GM19467 (cell line): ENCODE data around the gene TDRD1.

ENCODE experiments used
- ATAC-seq: cut with Tn5 transposase; IDR thresholded peaks from one replicate; pipeline ENCODE4 v1.9.1; 2021; ENCODE audit warnings: mild to moderate bottlenecking, moderate library complexity; ENCODE audit not compliant: unreplicated experiment

Gene TDRD1

DNA sequence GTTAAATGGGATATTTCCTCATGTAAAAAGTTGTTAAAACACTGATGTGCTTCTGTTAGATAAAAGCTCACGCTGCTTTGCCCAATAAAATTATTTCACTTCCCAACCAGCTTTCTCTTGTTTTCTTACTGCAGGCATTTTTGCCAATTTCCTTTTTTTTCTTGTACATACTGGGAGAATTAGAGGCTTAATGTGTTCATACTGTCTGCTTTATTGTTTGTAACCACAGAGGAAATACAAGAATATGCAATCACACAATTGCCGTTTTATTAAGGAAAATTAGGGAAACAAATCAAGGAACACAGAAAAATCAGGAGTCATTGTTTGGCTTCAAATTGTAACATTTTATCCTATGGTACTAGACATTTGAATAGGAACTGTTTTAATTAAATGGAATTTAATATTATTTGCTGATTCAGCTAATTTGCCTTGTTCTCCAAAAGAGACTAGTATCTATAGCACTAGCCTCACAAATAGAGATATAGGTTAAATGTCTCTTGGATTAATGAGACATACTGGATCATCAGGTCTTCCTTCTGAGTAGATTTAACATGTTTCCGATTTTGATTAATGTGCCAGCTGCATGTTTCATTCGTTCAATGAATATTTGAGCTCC, 53.5 kb downstream of the TDRD1 start:
- ATAC-seq = no peak

DNA sequence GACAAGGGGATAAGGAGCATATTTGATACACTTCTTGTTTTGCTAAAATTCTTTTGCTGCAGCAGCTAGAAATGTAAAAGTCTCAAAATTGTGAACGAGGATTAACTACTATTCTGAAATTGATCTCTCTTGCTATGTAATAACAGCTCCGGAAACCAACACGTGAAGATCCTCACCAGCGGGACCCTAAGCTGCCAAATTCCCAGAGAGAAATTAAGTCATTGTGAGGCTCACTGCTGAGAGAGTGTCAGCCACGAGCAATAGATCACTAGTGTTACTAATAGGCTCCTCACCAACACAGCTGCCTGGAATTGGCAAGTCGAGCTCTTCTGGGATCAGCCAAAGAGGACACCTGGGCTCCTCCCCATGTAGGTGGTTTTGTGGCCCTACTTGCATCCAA, 54.3 kb downstream of the TDRD1 start:
- no peak for ATAC-seq

DNA sequence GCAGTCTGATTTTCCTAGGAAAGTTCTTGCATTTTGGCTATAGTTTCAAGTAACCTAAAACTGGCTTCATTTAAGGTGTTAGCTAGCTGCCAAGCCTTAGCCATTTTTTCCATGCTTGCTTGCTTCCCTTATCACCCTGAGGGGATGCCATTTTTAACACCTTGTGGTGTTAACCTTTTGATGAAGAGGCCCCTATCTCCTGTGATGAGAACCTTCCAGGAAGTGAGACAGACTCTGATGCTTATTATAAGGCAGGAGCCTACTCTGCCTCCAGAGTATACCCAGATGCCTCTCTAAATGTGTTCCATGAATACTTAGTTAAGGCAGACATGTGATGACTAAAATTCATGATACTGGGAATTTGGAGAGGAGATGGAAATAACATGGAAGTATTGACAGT, 55.0 kb downstream of the TDRD1 start:
- ATAC-seq = no peak

DNA sequence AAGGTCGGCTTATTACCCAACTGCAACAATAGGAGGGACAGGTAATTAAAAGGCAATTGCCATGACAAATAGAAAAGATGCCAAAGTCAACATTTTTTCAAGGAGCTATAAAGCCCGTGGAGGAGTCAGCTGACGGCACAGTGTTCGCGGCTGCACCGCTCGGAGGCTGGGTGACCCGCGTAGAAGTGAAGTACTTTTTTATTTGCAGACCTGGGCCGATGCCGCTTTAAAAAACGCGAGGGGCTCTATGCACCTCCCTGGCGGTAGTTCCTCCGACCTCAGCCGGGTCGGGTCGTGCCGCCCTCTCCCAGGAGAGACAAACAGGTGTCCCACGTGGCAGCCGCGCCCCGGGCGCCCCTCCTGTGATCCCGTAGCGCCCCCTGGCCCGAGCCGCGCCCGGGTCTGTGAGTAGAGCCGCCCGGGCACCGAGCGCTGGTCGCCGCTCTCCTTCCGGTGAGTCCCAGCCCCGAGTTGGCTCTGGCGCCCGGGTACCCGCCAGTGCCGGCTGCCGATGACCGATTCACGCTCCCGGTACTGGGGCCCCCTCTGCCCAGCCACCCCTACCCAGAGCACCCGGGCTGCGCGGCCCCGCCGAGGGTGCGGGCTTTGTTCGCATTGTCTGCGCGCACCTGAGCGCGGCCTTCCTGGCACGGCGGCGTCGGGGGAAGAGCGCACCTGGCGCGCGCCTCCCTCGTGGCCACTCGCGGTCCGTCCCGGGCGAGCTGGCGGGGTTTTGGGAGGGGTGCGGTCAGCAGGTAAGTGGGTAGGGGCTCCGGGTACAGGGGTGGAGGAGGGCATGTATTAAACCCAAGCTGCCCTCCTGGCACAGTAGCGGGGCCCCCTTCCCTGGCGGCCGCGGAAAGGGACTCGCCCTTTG, 60.2 kb downstream of the TDRD1 start, which contains the start of gene VWA2:
Gene VWA2 (plus strand): TSS at position 138 of the 877 bp plus-strand sequence. CDS start 9,460 bp downstream, outside the sequence.
- no peak for ATAC-seq

DNA sequence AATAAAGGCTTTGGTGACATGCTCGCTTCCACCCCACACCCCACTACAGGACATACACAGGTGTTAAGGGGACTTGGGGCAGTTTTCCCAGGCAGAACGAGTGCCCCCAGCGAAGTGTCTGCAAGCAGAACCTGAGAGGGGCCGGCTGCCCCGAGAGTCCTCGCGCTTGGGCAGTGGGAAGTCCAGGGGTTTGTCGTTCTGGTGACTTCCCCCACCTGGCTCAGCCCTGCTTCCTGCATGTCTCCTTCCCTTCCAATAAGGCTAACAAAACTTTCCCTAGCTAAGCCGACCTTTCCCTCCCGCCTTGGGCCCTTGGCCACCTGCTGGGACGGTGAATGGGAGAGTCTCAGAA, 60.8 kb downstream of the TDRD1 start:
- no peak for ATAC-seq

DNA sequence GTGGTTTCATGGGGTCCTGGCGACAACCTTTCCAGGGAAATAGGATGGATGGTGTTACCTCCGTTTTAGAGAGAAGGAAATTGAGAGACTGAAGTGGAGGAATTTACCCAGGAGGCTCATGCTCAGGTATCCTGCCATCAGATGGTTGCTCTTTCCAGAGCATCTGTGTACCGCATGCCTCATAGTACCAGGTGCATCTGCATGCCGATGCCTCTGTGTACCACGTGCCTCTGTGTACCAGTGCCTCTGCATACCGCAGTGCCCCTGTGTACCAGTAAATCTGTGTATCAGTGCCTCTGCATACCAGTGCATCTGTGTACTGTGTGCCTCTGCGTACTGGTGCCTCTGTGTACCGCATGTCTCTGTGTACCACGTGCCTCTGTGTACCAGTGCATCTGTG, 63.1 kb downstream of the TDRD1 start:
- ATAC-seq = no peak

DNA sequence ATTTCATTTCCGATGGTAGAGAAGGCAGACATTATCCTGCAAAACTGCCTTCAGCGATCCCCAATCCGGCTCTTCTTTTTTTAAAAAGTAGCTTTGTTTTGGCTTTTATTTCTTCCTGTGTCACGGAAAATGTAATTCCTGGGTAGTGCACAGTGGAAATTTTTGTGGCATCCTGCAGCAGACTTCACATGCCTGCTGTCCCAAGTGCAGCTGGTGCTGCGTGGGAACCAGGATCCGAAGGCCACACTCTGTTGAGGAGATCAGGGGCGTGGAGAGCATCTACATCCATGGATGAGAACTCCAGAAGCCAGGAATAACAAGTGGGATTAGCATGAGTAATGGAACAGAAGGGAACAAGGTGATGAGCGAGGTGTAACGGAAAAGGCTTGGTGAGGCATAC, 64.5 kb downstream of the TDRD1 start:
- ATAC-seq = no peak

DNA sequence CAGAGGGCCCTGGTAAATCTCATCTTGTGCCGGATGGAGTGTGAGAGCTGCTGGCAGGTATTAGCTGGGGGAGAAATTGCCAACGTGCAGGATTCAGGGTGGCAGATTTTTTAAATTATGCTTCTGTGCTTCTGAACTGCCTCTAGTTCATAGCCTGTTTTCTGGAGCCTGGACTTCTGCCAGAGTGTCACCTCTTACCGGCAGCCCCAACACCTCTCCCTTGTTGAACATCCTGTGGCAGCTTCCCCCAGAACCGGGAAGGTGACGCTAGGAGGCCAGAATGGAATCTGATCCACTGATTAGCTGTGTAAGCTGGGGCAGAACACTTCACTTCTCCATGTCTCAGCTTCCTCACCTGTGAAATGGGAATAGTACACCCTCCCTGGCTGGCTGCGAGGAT, 65.0 kb downstream of the TDRD1 start:
- no peak for ATAC-seq

DNA sequence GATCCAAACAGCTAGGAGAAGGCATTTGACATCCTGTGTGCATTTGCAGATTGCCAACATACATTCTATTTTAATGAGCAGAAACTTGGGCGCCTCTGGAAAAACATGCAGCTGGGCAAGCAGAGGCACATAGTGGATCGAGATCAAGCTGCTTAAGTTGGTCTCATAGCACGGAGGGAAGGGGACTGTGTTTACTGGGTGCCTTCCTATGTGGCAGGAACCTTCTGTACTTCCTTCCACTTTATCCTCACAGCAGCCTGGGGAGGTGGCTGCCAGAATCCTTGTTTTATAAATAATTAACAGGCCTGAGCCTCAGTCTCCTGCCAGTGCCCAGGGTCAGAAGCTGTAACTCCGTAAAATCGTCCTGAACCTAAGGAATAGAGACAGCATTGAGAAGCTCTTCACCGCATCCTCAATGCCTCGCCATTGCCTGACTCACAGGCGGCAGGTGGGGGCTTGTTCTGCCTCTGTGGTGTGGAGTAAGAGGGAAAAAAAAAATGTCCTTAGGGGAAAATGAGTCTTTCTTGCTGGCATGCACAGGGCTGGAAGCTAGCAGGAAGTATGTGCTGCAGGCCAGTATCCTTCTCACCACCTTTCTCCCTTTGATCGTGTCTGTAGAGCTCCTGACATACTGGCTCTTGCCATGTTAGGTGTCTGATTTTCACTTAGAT, 66.1 kb downstream of the TDRD1 start:
- no peak for ATAC-seq

DNA sequence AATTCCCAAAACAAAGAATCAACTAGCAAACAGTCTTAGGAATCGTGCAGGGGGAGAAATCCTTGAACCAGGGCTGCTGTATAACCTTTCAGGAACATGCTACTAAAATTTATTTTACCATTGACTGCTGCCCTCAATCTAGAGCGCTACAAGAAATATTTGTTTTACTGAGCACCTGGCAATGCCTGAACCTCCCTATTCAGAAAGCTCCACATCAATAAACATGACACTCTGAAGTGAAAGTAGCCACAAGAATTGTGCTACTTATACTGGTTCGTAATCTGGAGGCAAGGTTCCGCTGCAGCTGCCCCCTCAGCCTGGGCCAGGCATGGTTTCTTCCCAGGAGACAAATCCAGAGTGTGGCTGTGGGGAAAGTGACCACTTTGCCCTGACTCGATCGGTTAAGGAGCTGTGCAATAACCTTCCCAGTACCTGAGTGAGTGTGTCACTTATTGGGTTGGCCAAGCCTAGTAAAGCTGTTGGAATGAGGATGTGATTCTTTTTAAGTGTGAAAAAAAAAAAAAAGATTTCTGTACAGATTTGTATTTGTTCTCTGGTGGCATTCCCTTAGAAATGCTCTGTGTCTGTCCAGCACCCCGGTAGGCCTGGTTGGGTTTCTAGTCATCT, 67.6 kb downstream of the TDRD1 start:
- ATAC-seq = no peak

DNA sequence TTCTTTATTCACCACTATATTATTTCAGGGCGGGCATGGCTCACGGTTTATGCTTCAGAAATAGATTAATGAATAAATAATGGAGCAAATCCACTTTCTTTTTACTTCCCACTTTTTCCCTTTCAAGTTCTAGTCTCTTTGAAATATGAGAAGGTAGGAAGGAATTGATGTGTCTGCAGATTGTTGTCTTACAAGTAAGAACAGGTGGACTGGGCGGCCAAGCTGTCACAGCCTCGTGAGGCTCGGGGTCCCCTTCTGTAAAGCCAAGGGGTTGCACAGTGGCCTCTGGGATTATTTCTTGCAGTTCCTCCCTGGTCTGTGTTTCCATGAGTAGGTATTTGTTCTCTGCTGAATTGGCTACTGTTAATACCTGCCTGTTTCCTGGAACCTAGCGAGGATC, 71.1 kb downstream of the TDRD1 start:
- ATAC-seq = no peak

DNA sequence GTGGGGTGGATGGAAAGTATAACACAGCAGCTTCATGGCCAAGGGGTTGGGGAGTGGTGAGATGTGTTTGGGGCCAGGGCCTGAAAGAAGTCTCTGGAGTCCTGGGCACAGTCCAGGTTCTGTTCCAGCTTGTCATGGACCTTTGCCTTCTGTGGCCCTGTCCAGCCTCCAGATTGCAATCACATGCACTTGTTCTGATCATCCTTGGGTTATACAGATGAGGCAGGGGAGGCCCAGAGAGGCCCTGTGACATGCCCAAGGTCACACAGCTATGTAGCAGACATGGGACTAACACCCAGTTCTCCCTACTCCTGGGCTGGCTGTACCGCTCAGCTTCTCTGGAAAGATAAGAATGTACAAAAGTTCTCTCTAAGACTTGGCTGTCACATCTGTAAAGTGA, 71.6 kb downstream of the TDRD1 start:
- ATAC-seq = no peak

DNA sequence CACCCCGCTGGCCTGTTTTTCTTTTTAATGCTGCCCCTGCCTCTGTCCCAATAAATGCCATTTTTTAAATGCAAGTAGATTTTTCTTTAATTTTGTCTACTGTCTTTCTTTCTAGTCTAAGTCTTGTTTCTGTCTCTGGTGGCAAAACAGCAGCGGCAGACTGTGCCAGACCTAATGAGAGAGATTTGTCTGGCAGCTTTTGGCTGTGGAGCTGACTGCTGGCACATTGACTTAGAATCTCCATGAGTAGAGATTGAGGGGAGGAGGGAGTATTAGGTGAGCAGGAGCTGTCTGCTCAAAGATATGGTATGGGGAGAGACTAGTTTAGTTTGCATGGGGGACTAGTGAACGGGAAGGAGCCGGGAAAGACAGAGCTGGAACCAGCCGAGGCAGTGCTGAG, 72.9 kb downstream of the TDRD1 start:
- ATAC-seq = no peak

DNA sequence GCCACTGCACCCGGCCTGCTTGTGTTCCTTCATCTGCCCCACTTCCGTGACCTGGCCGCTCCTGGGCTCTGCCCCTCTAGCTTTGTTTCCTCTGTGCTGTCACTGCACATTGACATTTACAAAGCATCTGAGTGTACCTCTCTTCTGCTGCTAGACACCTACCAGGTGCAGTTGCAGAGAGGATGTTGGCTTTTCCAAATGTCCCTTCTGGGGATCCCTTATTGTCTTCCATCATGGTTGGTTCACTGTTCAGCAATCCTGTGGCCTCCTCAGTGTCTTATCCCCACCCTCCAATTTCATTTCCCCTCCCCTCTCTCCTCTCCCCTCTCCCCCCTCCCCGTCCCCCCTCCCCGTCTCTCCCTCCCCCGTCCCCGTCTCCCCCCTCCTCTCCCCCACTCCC, 73.7 kb downstream of the TDRD1 start:
- no peak for ATAC-seq

DNA sequence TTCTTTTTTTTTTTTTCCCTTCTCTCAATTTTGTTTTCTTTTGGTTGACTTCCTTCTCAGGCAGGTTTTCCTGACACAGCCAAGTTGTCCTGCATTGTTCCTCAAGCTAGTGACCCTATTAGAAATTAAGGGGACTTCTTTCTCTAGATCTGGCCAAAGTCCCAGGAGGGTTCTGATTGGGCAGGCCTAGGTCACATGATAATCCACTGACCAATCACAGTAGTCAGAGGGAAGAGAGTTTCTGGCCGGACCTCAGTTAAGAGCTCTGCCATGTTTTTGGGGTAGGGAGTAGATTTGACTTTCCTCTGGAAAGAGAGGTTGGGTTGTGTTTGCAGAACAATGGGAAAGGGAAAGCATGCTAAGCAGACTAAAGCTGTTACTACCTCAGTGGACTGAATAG, 76.1 kb downstream of the TDRD1 start:
- ATAC-seq = no peak

DNA sequence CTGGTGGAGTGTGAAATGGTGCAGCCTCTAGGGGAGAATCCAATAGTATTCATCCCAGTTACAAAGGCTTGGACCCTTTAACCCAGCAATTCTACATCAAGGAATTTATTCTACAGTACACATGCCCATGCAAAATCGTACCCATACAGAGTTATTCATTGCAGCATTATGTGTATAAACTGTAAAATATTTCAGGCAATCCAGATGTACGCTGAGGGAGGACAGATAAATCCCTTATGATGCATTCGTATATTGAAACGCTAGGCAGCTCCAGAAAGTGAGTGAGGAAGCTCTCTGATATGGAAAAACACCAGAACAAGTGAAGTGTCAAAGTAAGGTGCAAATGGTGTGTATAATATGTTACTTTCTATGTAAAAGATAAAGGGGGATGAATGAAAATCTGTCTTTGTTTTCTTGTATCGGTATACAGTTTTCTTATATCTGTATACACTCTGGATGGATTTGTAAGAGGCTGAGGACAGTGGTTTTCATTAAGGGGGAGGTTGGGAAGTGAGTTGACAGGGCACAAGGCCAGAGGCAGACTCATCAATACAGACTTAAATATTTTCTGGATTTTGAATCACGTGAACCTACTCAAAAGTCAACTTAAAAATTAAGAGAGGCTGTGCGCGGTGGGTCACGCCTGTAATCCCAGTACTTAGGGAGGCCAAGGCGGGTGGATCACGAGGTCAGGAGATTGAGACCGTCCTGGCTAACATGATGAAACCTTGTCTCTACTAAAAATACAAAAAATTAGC, 77.0 kb downstream of the TDRD1 start:
- ATAC-seq = no peak

DNA sequence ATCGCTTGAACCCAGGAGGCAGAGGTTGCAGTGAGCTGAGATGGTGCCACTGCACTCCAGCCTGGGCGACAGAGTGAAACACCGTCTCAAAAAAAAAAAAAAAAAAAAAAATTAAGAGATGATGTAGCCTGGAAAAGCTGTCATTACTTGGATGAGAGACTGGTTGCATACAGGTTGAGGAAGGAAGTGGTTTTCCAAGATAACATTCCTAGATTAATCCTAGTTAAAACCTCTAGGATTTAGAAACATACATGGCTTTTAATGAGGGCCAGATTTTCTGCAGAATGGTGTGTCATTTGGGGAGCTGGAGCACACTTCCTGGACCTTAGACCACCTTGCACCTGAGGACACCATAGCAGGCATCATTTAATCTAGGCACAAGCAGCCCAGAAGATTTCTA, 77.7 kb downstream of the TDRD1 start:
- no peak for ATAC-seq

DNA sequence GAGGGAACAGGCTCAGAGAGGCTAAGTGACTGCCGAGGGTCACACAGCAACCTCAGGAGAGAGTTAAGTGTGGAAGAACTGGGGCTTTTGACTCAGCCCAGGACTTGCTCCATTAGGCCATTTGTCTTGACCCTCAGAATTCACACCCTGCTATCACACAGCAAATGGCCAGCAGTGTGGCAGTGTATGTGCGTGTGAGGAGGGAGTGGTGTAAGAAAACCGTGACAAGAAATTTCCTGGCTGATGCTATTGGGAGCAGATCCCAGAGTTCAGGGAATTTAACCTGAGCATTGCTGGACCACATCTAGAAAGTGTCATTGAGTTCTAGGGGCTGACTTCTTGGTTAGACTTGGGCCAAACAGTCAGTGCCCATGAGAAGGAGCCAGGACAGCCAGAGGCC, 78.3 kb downstream of the TDRD1 start:
- ATAC-seq = no peak

DNA sequence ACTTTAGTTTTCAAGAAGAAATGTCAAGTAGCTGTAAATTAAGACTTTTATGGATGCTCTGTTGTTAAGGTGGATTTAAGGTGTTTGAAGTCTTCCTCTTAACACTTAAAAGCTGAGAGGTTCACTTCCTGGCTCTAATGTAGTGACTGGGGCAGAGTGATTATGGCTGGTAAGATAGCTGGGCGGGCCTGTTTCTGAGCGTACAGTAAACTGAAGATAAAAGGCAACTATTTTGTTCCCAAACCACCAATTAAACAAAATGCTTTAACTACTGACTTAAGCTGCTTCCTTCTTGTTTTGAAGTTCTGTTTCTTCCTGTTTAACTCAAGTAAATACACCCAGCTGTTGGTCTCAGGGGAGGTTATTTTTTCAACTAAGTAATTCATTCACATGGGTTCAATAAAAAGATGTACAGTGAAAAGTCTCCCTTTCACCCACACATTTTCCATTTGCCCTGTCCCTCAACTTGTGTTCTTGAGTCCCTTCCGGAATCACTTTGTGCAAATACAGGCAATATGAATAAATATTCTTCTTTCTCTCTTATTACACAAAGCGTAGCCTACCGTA, 79.2 kb downstream of the TDRD1 start:
- ATAC-seq = no peak

DNA sequence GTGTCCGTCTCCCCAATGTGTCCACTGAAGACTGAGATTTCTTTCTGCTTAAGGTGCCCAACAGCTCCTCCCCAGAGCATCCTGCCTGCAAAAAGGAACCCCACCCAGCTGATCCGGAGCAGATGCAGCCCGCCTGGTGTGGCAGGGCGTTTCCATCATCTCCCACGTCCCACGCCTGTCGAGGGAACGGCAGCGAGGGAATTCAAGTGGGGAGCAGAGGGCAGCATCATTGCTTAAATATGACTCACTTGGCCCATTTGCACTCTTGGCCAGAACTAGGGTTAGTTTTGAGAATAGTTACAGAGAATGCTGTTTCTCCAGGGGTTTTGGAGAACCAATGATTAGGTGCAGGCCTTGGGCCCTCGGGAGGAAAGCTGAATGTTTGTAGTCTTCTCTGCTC, 80.7 kb downstream of the TDRD1 start:
- ATAC-seq = no peak

DNA sequence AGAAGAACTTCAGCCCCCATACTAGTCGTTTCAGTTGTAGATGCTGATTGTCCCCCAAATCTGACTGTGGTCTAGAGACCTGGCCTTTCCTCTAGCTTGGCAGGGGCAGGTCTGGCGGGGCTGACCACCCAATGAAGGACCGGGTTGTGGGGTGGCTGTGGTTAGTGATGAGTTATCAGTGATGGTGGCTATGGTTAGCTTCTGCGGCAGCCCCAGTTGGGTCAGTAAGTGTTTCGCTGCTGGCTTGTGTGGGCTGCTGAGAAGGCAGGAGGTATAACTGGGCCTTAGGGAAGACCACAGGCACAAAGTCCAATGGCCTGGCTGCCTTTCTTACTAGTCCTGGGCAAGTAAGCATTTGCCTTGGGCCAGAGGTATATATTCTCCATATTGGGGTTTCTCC, 81.2 kb downstream of the TDRD1 start:
- no peak for ATAC-seq
